ENCODE measurements around the gene UBC.
"Not testable (repeated sequence)": the region's sequence is repeated elsewhere in the genome, so short reads cannot be mapped to it uniquely, and the experiment has no call there.

The UBC gene

DNA sequence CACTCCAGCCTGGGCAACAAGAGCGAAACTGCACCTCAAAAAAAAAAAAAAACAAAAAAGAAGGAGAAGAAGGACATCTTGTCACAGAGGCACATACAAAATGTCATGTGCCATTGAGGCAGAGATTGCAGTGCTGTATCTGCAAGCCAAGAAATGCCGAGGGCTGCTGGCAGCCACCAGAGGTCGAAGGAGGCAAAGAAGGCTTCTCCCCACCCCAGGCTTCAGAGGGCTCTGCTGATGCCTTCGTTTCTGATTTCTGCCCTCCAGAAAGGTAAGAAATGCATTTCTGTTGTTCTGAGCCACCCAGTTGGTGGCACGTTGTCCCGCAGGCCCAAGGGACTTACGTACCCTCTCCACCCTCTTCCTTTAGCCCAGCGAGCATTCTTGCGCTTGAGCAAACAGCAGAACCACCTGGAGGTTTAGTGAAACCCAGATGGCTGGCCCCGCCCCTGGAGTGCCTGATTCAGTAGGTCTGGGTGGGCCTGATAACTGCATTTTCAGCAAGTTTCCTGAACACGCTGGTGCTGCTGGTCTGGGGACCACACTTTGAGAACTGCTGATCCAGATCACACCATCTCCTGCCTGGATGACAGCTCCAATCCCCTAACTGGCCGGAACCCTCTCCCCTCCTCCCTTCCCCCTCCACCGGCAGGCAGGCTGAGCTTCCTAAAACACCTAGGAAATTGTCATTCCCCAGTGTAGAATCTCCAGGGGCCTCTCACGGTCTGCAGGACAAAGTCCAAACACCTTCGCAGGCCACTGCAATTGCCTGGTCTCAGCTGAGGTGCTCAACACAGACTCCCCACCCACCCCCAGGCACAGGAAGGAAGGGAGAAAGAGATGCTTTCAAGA lies 29.6 kb downstream of the UBC start:
- no peak overlapping the region for H3K4me3 ChIP-seq (ENCODE audit: low read depth, low read length)

DNA sequence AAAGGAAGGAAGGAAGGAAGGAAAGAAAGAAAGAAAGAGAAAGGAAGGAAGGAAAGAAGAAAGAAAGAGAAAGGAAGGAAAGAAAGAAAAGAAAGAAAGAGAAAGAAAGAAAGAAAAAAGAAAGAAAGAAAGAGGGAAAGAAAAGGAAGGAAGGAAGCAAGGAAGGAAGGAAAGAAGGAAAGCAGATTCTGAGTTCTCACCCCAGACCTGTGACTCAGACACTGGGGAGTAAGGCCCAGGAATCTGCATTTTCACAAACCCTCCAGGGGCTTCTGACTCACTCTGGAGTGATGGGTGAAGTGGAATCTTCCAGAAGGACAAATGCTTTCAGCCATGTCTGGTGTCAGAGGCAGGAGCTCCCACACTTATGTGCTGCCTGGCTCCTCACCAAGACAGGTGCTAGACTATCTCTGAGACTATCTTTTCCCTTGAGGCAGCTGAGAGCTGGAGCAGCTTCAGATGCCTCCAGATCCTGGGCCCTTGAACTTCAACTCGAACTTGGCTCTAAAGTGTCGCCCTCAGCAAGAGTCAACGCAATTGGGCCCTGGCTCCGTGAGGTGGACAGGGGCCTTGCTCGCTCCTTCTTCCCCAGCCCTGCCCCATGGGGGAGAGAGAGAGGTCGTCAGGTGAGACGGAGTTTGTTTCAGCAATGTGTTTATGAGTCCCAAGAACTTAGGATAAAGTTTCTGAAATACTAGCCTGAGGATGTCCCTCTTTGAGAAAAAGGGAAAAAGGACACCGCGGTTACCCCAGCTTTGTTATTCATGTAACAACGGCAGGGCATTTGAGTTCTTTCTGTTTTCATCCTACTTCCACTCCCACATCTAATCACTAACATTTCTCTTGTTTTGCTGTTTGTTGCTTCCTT lies 31.0 kb downstream of the UBC start:
- no peak overlapping the region for H3K4me3 ChIP-seq (ENCODE audit: low read depth, low read length)

DNA sequence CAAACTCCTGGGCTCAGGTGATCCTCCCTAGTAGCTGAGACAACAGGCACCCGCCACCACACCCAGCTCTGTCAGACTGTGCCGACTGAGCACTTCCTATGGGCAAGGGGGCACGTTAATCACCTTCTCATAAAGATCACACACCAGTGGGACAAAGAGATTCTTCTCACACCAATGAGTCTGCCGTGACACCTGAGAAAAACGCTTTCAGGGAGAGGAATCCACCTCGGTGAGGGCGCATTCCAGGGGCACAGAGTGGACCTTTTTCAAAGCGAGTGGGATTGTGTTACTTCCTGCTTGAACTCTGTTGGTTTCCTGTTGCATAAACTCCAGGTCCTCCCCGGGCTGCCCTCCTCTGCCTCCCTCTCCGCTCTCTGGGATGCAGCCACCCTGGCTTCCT lies 33.3 kb downstream of the UBC start:
- H3K4me3 ChIP-seq (ENCODE audit: low read depth, low read length), result no peak overlapping the region

DNA sequence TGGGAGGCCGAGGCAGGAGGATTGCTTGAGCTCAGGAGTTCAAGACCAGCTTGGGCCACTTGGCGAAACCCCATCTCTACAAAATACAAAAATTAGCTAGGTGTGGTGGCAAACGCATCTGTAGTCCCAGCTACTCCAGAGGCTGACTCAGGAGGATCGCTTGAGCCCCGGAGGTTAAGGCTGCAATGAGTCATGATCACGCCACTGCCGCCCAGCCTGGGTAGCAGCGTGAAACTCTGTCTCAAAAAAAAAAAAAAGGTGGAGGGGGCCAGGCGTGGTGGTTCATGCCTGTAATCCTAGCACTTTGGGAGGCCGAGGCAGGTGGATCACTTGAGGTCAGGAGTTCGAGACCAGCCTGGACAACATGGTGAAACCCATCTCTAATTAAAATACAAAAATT lies 34.1 kb downstream of the UBC start:
- H3K4me3 ChIP-seq (ENCODE audit: low read depth, low read length), result not testable (repeated sequence)

DNA sequence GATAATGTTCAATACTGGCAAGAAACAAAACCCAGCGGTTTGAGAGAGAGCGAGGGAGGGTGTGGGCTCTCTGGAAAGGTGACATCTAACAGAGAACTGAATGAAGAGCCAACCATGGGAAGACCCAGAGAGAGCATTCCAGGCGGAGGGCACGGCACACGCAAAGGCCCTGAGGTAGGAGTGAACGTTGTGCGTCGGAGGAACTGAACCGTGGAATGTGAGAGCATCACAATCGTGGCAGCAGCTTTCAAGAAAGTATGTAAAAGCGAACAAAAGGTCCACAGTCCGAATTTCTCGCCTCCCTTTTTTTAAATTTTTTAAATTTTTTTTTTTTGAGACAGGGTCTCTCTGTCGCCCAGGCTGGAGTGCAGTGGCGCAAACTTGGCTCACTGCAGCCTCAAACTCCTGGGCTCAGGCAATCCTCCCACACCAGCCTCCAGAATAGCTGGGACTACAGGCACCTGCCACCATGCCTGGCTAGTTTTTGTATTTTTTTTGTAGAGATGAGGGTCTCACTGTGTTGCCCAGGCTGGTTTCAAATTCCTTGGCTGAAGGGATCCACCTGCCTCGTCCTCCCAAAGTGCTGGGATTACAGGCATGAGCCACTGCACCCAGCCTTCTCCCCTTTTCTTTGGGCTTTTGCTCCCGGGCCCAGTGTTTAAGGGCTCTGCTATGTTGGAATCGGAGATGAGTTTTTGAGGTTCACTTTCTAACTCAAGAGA lies 35.5 kb downstream of the UBC start:
- no peak overlapping the region for H3K4me3 ChIP-seq (ENCODE audit: low read depth, low read length)

DNA sequence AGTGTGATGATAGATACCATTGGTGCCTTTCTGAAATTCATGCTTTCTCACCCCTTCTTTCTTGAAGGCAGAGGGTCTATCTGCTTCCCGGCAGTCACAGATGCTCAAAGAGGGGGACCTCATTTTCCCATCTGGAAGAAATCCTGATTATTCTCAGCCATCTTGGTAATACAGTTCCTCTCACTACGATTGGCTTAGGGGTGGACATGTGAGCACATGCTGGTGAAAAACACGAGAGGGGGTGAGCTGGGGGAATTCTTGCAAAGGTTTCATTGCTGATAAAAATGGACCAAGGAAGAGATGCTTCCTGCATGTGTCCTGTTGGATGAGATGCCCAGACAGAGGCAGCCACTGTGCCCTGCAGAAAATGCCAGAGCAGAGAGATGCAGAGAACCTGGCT lies 37.0 kb downstream of the UBC start:
- H3K4me3 ChIP-seq (ENCODE audit: low read depth, low read length), result no peak overlapping the region

DNA sequence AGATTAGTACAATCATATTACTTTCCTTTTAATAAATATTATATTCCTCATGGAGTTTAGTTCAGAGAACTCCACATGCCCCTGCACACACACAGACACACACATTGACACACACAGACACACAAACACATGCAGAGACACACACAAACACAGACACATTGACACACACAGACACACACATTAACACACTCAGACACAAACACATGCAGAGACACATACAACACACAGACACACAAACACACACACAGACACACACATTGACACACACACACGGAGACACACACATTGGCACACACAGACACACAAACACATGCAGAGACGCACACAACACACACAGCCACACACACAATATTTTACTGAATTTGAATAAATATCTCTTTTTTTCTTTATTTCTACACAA lies 38.3 kb downstream of the UBC start:
- H3K4me3 ChIP-seq (ENCODE audit: low read depth, low read length), result no peak overlapping the region

DNA sequence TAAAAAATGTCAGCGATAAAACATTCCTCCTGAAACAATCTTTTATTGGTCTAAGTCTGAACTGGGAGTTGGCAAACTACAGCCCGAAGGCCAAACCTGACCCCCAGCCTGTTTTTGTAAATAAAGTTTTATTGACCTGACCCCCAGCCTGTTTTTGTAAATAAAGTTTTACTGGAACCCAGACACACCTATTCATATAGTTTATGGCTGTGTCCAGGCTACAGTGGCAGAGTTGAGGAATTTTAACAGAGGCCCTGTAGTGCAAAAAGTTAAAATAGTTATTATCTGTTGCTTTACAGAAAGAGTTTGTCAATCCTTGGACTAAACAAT lies 38.7 kb downstream of the UBC start:
- no peak overlapping the region for H3K4me3 ChIP-seq (ENCODE audit: low read depth, low read length)

DNA sequence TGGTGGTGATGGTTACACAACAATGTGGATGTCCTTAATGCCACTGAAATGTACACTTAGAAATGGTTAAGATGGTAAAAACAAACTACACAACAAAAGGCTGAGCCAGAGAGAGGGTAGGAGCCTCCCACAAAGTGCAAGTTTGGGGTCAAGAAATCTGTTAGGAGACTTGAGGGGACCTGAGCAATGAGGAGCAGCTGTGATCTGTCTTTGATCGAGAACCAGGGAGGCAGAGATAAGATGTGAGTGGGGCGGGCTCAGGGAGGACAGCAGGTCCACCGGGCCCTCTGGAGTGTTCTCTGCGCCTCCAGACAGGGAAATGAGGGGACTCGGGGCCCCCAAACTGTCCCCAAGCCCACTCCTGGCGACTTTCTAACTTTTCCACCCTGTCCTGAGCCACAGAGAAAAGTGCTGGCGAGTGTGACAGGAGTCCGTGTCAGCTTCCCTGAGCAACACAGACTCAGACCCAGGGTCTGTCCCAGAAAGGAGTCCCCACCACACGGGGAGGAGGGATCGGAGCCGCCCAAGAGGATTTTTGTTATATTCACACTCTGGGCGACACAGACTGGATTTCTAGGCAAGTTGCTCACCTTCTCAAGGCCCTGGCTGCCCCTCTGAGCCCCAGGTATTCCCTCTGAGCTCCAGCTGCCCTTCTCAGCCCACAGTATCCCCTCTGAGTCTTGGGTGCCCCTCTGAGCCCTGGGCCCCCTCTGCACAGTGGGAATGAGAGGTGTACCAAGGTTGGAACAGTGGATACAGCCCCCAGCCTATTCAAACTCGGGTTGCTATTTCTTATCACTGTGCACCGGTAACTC lies 39.3 kb downstream of the UBC start:
- H3K4me3 ChIP-seq (ENCODE audit: low read depth, low read length), result no peak overlapping the region

DNA sequence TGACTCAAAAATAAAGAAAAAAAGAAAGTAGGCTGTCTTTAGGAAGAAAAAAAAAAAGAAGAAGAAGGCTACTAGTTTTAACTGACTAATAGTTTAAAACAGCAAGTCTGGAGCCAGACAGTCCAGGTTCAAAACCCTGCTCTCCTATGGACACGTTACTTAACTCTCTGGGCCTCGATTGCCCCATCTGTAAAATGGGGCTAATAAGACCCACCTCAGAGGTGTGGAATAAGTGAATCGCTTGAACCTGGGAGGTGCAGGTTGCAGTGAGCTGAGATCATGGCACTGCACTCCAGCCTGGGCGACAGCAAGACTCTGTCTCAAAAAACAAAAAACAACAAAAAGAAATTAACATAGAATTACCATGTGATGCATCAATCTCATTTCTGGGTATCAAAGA lies 40.3 kb downstream of the UBC start:
- no peak overlapping the region for H3K4me3 ChIP-seq (ENCODE audit: low read depth, low read length)

DNA sequence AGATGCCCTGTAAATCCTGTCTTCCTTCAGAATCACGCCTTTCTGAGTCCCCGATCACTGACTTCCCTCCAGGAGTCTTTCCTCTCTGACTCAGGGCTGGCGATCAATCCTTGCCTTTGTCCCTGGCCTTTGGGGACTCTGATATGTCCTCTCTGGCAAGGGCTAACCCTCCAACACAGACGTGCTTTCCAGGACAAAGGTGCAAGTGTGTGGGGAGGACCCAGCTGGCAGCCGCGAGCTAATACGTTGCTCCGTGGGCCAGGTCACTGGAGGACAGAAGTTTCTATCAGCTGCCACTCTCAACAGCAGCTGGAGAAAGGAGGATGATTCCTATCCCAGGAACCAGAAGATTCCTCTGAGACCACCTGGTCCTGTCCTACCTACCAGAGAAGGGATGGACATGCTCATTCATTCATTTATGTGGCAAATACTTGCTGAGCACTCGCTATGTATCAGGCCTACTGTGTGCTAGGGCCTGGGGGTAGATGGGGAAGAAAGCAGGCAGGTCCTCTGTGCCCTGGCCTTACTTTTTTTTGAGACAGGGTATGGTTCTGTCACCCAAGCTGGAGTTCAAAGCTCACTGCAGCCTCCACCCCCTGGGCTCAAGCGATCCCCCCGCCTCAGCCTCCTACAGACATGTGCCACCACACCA lies 42.3 kb downstream of the UBC start:
- H3K4me3 ChIP-seq (ENCODE audit: low read depth, low read length), result no peak overlapping the region

DNA sequence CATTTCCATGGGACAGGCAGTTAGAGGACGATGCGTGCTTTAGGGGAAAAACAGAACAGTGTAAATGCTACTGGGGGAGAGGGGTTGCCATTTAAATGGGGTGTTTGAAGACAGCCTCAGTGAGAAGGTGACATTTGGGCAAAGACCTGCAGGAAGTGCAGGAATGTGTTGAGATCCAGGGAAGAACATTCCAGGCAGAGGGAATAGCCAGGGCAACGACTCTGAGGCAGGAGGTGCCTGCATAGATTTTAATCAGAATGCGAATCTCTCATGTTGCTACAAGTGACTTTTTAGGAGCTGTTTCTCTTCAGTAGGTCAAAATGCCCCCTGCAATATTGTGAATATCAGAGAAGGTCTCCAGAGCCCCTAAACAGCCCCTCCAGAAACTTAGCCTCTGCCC lies 43.2 kb downstream of the UBC start:
- H3K4me3 ChIP-seq (ENCODE audit: low read depth, low read length), result no peak overlapping the region

DNA sequence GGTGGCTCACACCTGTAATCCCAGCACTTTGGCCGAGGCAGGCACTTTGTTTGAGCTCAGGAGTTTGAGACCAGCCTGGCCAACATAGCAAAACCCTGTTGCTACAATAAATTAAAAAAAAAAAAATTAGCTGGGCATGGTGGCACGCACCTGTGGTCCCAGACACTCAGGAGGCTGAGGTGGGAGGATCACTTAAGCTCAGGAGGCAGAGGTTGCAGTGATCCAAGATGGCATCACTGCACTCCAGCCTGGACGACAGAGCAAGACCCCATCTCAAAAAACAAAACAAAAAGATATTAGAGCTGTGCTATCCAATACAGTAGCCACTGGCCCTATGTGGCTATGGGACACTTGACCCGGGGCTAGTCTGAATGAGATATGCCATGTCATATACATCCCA lies 43.9 kb downstream of the UBC start:
- H3K4me3 ChIP-seq (ENCODE audit: low read depth, low read length), result no peak overlapping the region

DNA sequence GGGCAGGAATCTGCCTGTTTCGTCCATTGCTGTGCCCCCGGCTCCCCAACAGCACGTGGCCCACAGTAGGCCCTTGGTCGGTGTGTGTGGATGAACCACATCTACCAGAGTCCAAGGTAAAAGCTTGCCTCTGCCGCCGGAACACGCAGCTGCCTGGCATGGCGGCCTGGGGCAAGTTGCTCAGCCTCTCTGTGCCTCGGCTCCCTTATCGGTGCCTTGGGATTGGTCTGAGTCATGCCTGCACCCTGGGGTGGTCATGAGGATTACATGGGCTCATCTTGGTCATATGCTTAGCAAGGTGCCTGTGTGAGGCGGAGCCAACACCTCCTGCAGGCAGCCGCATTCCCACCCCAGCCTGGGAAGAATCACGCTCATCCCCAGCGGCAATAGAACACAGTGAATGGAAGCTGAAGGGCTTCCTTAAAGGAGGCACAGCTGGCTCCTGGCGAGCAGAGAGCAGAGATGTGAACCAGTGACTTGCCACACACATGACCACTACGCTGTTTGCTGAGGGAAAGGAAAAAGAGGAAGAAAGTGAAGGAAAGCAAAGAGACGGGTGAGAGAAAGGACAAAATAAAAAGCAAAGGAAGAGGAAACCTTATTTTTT lies 45.3 kb downstream of the UBC start:
- H3K4me3 ChIP-seq (ENCODE audit: low read depth, low read length), result no peak overlapping the region

DNA sequence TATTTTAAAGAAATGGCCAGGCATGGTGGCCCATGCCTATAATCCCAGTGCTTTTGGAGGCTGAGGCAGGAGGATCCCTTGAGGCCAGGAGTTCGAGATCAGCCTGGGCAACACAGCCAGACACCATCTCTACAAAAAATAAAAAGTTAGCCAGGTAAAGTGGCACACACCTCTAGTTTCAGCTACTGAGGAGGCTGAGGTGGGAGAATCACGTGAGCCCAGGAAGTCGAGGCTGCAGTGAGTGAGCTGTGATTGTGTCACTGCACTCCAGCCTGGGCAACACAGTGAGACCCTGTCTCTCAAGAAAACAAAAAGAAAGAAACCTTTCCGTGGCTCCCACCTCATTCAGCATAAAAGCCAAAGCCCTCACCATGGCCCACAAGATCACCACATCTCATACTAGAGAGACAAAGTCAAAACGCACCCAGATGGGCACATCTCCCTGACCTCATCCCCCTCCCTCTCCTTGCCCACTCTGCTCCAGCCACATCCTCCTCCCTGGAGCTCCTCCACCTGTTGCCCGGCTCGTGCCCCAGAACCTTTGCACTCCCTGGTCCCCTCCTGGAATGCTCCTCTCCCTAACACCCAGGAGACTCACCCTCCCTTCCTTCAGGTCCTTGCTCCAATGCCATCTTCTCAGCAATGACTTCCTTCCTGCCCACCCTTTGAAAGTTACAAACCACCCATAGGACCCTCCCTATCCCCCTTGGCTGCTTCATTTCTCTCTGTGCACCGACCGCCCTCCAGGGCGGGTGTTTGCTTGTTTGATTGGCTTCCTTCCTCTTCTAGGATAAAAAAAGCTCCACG lies 46.0 kb downstream of the UBC start:
- H3K4me3 ChIP-seq (ENCODE audit: low read depth, low read length), result no peak overlapping the region

DNA sequence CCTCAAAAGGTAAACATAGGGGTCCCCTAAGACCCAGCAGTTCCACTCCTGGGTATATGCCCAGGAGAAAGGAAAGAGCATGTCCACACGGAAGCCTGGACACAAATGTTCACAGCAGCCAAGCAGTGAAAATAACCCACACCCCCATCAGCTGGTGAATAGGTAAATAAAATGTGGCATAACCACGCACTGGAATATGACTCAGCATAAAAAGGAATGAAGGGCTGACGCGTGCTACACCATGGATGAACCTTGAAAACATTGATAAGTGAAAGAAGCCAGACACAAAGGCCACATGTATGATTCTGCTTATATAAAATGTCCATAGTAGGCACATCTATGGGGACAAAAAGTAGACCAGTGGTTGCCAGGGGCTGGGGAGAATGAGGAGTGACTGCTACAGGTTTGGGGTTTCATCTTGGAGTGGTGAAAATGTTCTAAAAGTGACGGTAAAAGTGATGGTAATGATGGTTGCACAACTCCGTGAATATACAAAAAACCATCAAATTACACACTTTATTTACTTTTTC lies 47.0 kb downstream of the UBC start:
- no peak overlapping the region for H3K4me3 ChIP-seq (ENCODE audit: low read depth, low read length)

DNA sequence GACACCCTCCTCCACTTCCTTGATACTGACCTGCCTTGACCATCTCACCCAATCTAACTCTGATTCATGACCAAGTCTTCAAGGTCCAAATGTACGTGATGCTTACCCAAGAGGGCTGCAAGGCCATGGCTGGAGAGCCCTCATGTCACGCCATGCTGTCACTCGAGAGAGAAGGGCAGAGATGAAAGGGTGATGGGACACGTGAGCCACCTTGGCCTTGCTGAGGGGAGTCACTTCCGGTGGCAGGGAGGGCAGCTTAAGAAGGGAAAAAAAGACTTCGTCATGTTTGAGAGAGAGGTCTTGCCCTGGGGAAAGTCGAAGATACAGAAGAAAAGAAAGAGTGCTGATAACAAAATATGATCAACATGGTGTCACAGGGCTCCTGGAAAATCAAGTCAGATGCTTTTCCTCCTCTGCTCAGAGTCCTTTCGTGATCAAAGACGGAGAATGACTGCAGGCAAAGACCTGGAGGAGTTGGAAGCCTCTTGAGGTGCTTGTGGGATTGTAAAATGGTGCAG lies 47.5 kb downstream of the UBC start:
- no peak overlapping the region for H3K4me3 ChIP-seq (ENCODE audit: low read depth, low read length)

DNA sequence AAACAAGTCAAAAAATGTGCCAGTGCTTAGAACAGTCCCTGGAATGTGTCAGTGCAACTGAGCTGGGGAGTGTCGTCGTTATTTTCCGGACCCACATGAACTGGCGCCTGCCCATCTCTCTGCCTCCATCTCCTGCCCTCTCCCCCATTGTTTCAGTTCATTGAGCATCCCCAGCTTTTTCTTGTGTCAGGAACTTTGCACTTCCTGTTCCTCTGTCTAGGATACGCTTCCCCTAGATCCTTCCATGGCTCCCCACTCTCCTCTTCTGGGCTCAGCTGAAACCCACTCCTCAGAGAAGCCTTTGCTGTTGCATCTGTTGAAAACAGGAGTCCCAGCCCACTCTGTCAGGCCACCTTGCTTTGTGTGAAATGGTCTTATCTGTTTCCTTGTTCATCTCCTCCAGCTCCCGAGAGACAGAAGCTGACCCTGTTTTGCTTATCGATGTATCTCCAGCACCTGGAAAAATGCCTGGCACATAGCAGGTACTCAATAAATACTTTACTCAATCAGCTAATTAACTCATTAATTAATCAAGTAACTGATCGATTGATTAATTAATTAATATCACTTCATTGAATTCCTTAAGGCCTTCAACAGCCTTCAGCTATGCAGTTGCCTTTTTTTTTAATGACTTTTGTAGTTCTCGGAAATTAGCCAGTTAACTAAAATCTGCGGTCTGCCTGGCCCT lies 48.1 kb downstream of the UBC start:
- H3K4me3 ChIP-seq (ENCODE audit: low read depth, low read length), result no peak overlapping the region

All from iPS-11a (cell line).